ENCODE data around the gene PRKCB.
A peak's percentile ranks its signal among the peaks of the same experiment; 100 is the strongest.
"Not testable (repeated sequence)": the region's sequence is repeated elsewhere in the genome, so short reads cannot be mapped to it uniquely, and the experiment has no call there.

Gene PRKCB

DNA sequence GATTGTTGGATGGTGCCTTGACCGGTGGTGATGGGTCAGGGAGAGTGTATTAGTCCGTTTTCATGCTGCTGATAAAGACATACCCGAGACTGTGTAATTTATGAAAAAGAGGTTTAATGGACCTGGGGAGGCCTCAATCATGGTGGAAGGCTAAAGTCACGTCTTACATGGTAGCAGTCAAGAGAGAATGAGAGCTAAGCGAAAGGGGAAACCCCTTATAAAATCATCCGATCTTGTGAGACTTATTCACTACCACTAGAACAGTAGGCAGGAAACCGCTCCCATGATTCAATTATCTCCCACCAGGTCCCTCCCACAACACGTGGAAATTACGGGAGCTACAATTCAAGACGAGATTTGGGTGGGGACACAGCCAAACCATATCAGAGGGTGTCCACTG is 316.3 kb downstream of the PRKCB start:
- Mint-ChIP-seq H3K27ac (peak overlapping the region; percentile 46), H3K36me3 (ENCODE audit: low read depth) (peaks cover 30% of the 10 kb centered on the region), H3K4me1 (ENCODE audit: low read depth) (peaks cover 19% of the 10 kb centered on the region)
- not testable (repeated sequence) for H3K4me3 Mint-ChIP-seq; H3K9me3 Mint-ChIP-seq; DNase-seq (ENCODE audit: low spot score); H3K27me3 Mint-ChIP-seq (ENCODE audit: low read depth)

DNA sequence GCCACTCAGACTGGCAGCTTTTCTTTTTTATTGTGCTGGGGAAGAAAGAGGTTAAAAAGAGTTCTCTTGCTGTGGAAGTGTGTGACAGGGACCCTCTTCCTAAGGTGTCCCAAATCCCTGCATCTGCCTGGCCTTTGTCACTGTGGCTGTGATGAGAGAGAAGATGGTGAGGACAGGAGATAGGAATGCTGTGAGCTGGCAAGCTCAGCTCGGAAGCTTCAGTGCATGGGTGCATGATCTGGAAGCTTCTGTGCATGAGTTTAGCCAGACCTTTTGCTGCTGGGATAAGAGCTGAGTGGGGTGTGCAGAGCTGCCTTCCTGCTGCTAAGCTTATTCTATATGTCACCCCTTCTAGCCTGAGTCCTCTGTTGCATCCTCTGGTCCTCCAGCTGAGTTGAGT is 317.0 kb downstream of the PRKCB start:
- peaks cover 3% of the 10 kb centered on the region for H3K9me3 Mint-ChIP-seq
- no peak for DNase-seq (ENCODE audit: low spot score)
- peaks cover 34% of the 10 kb centered on the region for H3K36me3 Mint-ChIP-seq (ENCODE audit: low read depth)
- H3K4me3 Mint-ChIP-seq = no peak overlapping the region
- no peaks in the 10 kb centered on the region for H3K27me3 Mint-ChIP-seq (ENCODE audit: low read depth)
- H3K4me1 Mint-ChIP-seq (ENCODE audit: low read depth) = peaks cover 19% of the 10 kb centered on the region
- no peak overlapping the region for H3K27ac Mint-ChIP-seq

- no peaks in the 10 kb centered on the region for H3K9me3 Mint-ChIP-seq
- no peaks in the 10 kb centered on the region for H3K27me3 Mint-ChIP-seq (ENCODE audit: low read depth)
- peaks cover 7% of the 10 kb centered on the region for H3K4me1 Mint-ChIP-seq (ENCODE audit: low read depth)
- no peak overlapping the region for H3K27ac Mint-ChIP-seq
- DNase-seq (ENCODE audit: low spot score) = no peak
- peaks cover 32% of the 10 kb centered on the region for H3K36me3 Mint-ChIP-seq (ENCODE audit: low read depth)
- H3K4me3 Mint-ChIP-seq = no peak overlapping the region
Measured at GRCh38 chr16:24156777-24157176, 321.0 kb downstream of the PRKCB start.

GRCh38 chr16:24163935-24164334 is 328.2 kb downstream of the PRKCB start:
- no peak for DNase-seq (ENCODE audit: low spot score)
- Mint-ChIP-seq H3K9me3 (no peaks in the 10 kb centered on the region), H3K27ac (no peak overlapping the region), H3K27me3 (ENCODE audit: low read depth) (no peaks in the 10 kb centered on the region), H3K36me3 (ENCODE audit: low read depth) (peaks cover 10% of the 10 kb centered on the region), H3K4me3 (no peak overlapping the region), H3K4me1 (ENCODE audit: low read depth) (no peaks in the 10 kb centered on the region)

GRCh38 chr16:24164416-24164815 is 328.6 kb downstream of the PRKCB start:
- no peak overlapping the region for H3K27ac Mint-ChIP-seq

GRCh38 chr16:24165273-24165672 is 329.5 kb downstream of the PRKCB start:
- no peak overlapping the region for H3K27ac Mint-ChIP-seq
- no peak for DNase-seq (ENCODE audit: low spot score)
- no peak overlapping the region for H3K4me3 Mint-ChIP-seq
- H3K9me3 Mint-ChIP-seq = no peaks in the 10 kb centered on the region
- no peaks in the 10 kb centered on the region for H3K4me1 Mint-ChIP-seq (ENCODE audit: low read depth)
- H3K27me3 Mint-ChIP-seq (ENCODE audit: low read depth) = no peaks in the 10 kb centered on the region
- H3K36me3 Mint-ChIP-seq (ENCODE audit: low read depth) = peaks cover 10% of the 10 kb centered on the region

More at GRCh38 chr16:24164416-24164815, 328.6 kb downstream of the PRKCB start:
- H3K27me3 Mint-ChIP-seq (ENCODE audit: low read depth) = no peaks in the 10 kb centered on the region
- no peak overlapping the region for H3K4me3 Mint-ChIP-seq
- no peaks in the 10 kb centered on the region for H3K4me1 Mint-ChIP-seq (ENCODE audit: low read depth)
- peaks cover 10% of the 10 kb centered on the region for H3K36me3 Mint-ChIP-seq (ENCODE audit: low read depth)
- no peak for DNase-seq (ENCODE audit: low spot score)
- H3K9me3 Mint-ChIP-seq = no peaks in the 10 kb centered on the region

DNA sequence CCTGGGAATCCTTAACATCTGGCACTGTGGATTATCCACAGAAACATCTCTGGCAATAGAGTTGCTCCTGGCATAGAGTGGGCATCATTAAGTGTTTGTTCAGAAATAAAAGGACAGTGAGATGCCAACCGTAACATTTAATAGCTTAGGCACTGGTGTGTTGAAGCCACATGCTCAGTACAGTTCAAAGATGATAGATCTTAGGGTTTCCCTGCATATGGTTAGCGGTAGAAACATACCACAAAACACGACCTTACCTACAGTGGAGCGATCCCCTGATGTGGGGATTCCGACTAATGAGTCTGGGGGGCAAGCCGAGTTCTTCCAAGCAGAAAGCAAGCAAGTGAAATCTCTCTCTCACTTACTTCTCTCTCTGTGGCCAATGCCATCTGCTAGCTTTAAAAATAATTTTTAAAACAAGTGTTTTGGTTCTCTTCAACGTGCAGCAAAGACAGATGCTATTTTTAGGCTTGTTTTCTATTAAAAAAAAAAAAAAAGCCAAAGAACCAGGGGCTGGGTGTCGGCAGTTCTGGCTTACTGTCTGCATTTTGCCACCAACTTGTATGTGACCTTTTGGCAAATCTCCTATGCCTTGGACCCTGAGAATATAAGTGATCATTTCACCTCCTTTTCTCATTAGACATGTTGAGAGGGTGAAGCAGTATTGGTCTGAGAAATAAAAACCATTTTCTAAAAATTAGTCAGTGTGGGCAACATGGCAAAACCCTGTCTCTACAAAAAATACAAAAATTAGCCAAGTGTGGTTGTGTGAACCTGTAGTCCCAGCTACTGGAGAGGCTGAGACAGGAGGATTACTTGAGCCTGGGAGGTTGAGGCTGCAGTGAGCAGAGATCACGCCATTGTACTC is 331.1 kb downstream of the PRKCB start:
- Mint-ChIP-seq H3K36me3 (ENCODE audit: low read depth) (peaks cover 14% of the 10 kb centered on the region), H3K4me1 (ENCODE audit: low read depth) (no peaks in the 10 kb centered on the region), H3K9me3 (no peaks in the 10 kb centered on the region), H3K27me3 (ENCODE audit: low read depth) (no peaks in the 10 kb centered on the region), H3K27ac (no peak overlapping the region), H3K4me3 (no peak overlapping the region)
- DNase-seq (ENCODE audit: low spot score) = no peak

DNA sequence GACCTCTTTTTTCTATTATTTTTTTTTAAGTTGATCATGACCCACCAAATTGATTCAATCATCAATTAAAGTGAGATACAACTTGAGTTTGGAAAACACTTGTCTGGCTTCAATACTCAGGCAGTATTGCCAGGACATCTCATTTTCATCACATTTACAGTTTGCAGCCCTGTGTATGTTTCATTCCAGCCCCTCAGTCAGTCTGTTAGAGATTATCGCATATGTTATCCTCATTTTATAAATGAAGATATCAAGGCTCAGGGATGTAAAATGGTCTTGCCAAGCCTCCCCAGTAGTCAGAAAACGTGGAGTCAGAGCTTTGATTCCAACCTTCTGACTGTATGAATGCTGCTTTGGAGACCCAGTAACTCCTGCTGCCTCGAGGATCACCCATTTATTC is 333.1 kb downstream of the PRKCB start:
- no peaks in the 10 kb centered on the region for H3K27me3 Mint-ChIP-seq (ENCODE audit: low read depth)
- no peaks in the 10 kb centered on the region for H3K9me3 Mint-ChIP-seq
- no peak overlapping the region for H3K27ac Mint-ChIP-seq
- no peaks in the 10 kb centered on the region for H3K4me1 Mint-ChIP-seq (ENCODE audit: low read depth)
- H3K36me3 Mint-ChIP-seq (ENCODE audit: low read depth) = peaks cover 22% of the 10 kb centered on the region
- DNase-seq (ENCODE audit: low spot score) = no peak
- no peak overlapping the region for H3K4me3 Mint-ChIP-seq

- Mint-ChIP-seq H3K36me3 (ENCODE audit: low read depth) (peaks cover 20% of the 10 kb centered on the region), H3K9me3 (no peaks in the 10 kb centered on the region), H3K27me3 (ENCODE audit: low read depth) (no peaks in the 10 kb centered on the region), H3K4me1 (ENCODE audit: low read depth) (no peaks in the 10 kb centered on the region), H3K4me3 (no peak overlapping the region), H3K27ac (no peak overlapping the region)
- no peak for DNase-seq (ENCODE audit: low spot score)
Measured at GRCh38 chr16:24170407-24170806, 334.6 kb downstream of the PRKCB start.

DNA sequence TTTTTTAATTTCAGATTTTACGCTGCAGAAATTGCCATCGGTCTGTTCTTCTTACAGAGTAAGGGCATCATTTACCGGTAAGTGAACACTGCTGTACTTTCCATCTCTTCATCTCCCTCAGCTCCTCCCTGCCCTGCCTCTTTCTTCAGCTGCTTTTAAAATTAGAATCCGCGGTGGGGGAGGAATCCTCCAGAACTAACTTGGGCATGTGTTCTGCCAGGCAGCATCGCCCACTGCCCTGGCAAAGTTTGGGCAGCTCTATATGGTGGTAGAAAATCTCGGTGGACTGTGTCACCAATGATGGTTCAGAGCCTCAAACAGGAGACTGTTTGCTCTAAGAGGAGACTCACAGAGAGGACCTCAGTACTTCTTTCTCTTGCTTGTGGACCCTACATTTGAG is 338.7 kb downstream of the PRKCB start:
- Mint-ChIP-seq H3K36me3 (ENCODE audit: low read depth) (peaks cover 25% of the 10 kb centered on the region), H3K27ac (no peak overlapping the region), H3K4me3 (no peak overlapping the region)

DNA sequence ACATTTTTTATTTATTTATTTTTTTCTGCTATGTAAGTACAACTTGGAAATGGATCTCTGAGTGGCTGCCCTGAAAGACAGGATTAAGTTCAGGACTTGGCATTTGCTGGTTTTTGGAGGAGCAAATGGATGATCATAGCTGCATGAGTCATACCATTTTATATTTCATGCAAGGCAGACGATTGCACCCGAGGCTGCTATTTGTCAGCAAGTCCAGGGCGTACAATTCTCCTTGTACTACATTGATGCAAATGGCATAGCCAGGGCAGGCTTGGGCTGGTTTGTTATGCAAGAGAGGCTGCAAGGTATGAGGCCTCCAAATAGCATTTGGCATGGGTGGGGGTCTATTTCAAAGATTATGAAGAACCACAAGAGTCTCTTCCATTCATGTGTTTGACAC is 339.2 kb downstream of the PRKCB start:
- Mint-ChIP-seq H3K4me3 (no peak overlapping the region), H3K36me3 (ENCODE audit: low read depth) (peaks cover 27% of the 10 kb centered on the region), H3K27me3 (ENCODE audit: low read depth) (no peaks in the 10 kb centered on the region), H3K9me3 (no peaks in the 10 kb centered on the region), H3K4me1 (ENCODE audit: low read depth) (no peaks in the 10 kb centered on the region), H3K27ac (no peak overlapping the region)
- no peak for DNase-seq (ENCODE audit: low spot score)

More for the DNA sequence above, 338.7 kb downstream of the PRKCB start:
- DNase-seq (ENCODE audit: low spot score) = no peak
- no peaks in the 10 kb centered on the region for H3K4me1 Mint-ChIP-seq (ENCODE audit: low read depth)
- H3K9me3 Mint-ChIP-seq = no peaks in the 10 kb centered on the region
- H3K27me3 Mint-ChIP-seq (ENCODE audit: low read depth) = no peaks in the 10 kb centered on the region

GRCh38 chr16:24178496-24178895 is 342.7 kb downstream of the PRKCB start:
- H3K9me3 Mint-ChIP-seq = no peaks in the 10 kb centered on the region
- H3K4me3 Mint-ChIP-seq = no peak overlapping the region
- H3K4me1 Mint-ChIP-seq (ENCODE audit: low read depth) = no peaks in the 10 kb centered on the region
- peaks cover 29% of the 10 kb centered on the region for H3K36me3 Mint-ChIP-seq (ENCODE audit: low read depth)
- H3K27me3 Mint-ChIP-seq (ENCODE audit: low read depth) = no peaks in the 10 kb centered on the region
- DNase-seq (ENCODE audit: low spot score) = no peak
- H3K27ac Mint-ChIP-seq = no peak overlapping the region

- DNase-seq (ENCODE audit: low spot score) = no peak
- no peaks in the 10 kb centered on the region for H3K4me1 Mint-ChIP-seq (ENCODE audit: low read depth)
- no peaks in the 10 kb centered on the region for H3K9me3 Mint-ChIP-seq
- no peak overlapping the region for H3K4me3 Mint-ChIP-seq
- H3K27ac Mint-ChIP-seq = no peak overlapping the region
- H3K27me3 Mint-ChIP-seq (ENCODE audit: low read depth) = no peaks in the 10 kb centered on the region
- H3K36me3 Mint-ChIP-seq (ENCODE audit: low read depth) = peaks cover 25% of the 10 kb centered on the region
Measured at GRCh38 chr16:24180451-24180850, 344.7 kb downstream of the PRKCB start.

GRCh38 chr16:24188021-24188542 is 352.3 kb downstream of the PRKCB start:
- no peak for DNase-seq (ENCODE audit: low spot score)
- Mint-ChIP-seq H3K27ac (no peak overlapping the region), H3K4me3 (no peak overlapping the region), H3K36me3 (ENCODE audit: low read depth) (peaks cover 34% of the 10 kb centered on the region), H3K9me3 (no peaks in the 10 kb centered on the region), H3K4me1 (ENCODE audit: low read depth) (peaks cover 30% of the 10 kb centered on the region), H3K27me3 (ENCODE audit: low read depth) (no peaks in the 10 kb centered on the region)
